Measurements from ENCODE around the gene CYTH1.

CYTH1 gene

GRCh38 chr17:78715876-78716275 is 66.2 kb downstream of the CYTH1 start:
- DNase-seq (ENCODE audit: low read depth), result no peak

GRCh38 chr17:78715000-78715771 is 66.9 kb downstream of the CYTH1 start:
- no peak for DNase-seq (ENCODE audit: low read depth)

- no peak for DNase-seq (ENCODE audit: low read depth)
Observed at GRCh38 chr17:78714534-78714933, 67.5 kb downstream of the CYTH1 start.

GRCh38 chr17:78712043-78712442 is 70.0 kb downstream of the CYTH1 start:
- no peak for DNase-seq (ENCODE audit: low read depth)

- no peak for DNase-seq (ENCODE audit: low read depth)
Observed at GRCh38 chr17:78710607-78711006, 71.5 kb downstream of the CYTH1 start.

GRCh38 chr17:78709751-78710181 is 72.3 kb downstream of the CYTH1 start:
- no peak for DNase-seq (ENCODE audit: low read depth)

GRCh38 chr17:78709119-78709681 is 72.9 kb downstream of the CYTH1 start:
- DNase-seq (ENCODE audit: low read depth), result no peak

GRCh38 chr17:78708510-78708973 is 73.5 kb downstream of the CYTH1 start:
- DNase-seq (ENCODE audit: low read depth), result peak; percentile 23

GRCh38 chr17:78707923-78708322 is 74.2 kb downstream of the CYTH1 start:
- no peak for DNase-seq (ENCODE audit: low read depth)

- DNase-seq (ENCODE audit: low read depth), result no peak
Observed at GRCh38 chr17:78707016-78707415, 75.1 kb downstream of the CYTH1 start.

GRCh38 chr17:78706271-78706915 is 75.7 kb downstream of the CYTH1 start:
- no peak for DNase-seq (ENCODE audit: low read depth)

- no peak for DNase-seq (ENCODE audit: low read depth)
Observed at GRCh38 chr17:78705071-78705470, 77.0 kb downstream of the CYTH1 start.

GRCh38 chr17:78704594-78704993 is 77.5 kb downstream of the CYTH1 start:
- DNase-seq (ENCODE audit: low read depth), result no peak

GRCh38 chr17:78697554-78698343 is 84.3 kb downstream of the CYTH1 start:
- no peak for DNase-seq (ENCODE audit: low read depth)

GRCh38 chr17:78697122-78697521 is 85.0 kb downstream of the CYTH1 start:
- DNase-seq (ENCODE audit: low read depth), result no peak

- no peak for DNase-seq (ENCODE audit: low read depth)
Observed at GRCh38 chr17:78696016-78696982, 85.8 kb downstream of the CYTH1 start.

- no peak for DNase-seq (ENCODE audit: low read depth)
Observed at GRCh38 chr17:78694805-78695531, 87.1 kb downstream of the CYTH1 start.

GRCh38 chr17:78693346-78694083 is 88.6 kb downstream of the CYTH1 start:
- no peak for DNase-seq (ENCODE audit: low read depth)

GRCh38 chr17:78692460-78693010 is 89.5 kb downstream of the CYTH1 start:
- DNase-seq (ENCODE audit: low read depth), result no peak

All from stimulated activated CD8-positive, alpha-beta memory T cell treated with anti-CD3 and anti-CD28 coated beads, Interleukin-15, amount 100 ng/mL, for 1 hour (primary cell).